Measurements from ENCODE around the gene PSD4.

DNA sequence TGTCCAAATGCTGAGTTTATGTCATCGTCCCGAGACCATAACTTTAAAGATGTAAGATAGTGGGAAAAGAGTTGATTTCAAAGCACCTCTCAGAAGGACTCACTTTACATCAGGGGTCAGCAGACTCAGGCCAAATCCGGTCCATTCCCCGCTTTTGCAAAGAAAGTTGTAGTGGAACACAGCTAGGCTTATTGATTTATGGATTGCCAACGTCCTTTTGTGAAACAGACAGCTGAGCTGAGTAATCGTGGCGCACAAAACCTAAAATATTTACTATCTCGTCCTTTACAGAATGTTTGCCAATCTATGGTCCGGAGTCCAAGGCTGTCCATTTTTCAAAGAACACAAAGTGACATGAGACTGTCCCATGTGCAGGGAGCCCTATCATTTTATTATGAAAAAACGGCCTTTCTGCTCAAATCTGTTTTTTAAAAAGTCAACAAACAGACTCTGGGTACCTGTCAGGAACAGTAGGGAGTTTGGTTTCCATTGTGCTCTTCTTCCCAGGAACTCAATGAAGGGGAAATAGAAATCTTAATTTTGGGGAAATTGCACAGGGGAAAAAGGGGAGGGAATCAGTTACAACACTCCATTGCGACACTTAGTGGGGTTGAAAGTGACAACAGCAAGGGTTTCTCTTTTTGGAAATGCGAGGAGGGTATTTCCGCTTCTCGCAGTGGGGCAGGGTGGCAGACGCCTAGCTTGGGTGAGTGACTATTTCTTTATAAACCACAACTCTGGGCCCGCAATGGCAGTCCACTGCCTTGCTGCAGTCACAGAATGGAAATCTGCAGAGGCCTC lies 46.7 kb upstream of the PSD4 start, which contains the start of gene IL1RN:
- no peak for TF ChIP-seq CTCF (IDR thresholded peaks at IDR 0.05 in 2 of 3, conservative IDR thresholded peaks at IDR 0.05 in 1 of 3; ENCODE audit: control insufficient read depth in 2 of 3, extremely low read depth in 1 of 3, insufficient read depth in 1 of 3, low read depth in 3 of 3, low read length in 3 of 3)
- TF ChIP-seq IKZF2 (IDR thresholded peaks at IDR 0.05), result no peak
- TF ChIP-seq, protein P1, sequence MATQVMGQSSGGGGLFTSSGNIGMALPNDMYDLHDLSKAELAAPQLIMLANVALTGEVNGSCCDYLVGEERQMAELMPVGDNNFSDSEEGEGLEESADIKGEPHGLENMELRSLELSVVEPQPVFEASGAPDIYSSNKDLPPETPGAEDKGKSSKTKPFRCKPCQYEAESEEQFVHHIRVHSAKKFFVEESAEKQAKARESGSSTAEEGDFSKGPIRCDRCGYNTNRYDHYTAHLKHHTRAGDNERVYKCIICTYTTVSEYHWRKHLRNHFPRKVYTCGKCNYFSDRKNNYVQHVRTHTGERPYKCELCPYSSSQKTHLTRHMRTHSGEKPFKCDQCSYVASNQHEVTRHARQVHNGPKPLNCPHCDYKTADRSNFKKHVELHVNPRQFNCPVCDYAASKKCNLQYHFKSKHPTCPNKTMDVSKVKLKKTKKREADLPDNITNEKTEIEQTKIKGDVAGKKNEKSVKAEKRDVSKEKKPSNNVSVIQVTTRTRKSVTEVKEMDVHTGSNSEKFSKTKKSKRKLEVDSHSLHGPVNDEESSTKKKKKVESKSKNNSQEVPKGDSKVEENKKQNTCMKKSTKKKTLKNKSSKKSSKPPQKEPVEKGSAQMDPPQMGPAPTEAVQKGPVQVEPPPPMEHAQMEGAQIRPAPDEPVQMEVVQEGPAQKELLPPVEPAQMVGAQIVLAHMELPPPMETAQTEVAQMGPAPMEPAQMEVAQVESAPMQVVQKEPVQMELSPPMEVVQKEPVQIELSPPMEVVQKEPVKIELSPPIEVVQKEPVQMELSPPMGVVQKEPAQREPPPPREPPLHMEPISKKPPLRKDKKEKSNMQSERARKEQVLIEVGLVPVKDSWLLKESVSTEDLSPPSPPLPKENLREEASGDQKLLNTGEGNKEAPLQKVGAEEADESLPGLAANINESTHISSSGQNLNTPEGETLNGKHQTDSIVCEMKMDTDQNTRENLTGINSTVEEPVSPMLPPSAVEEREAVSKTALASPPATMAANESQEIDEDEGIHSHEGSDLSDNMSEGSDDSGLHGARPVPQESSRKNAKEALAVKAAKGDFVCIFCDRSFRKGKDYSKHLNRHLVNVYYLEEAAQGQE (IDR thresholded peaks at IDR 0.05; ENCODE audit: low read depth, low read length), result no peak
- TF ChIP-seq MYC (IDR thresholded peaks at IDR 0.05; ENCODE audit: insufficient read depth, insufficient read length, insufficient replicate concordance, low read length, severe bottlenecking), result no peak
- TF ChIP-seq SMAD1 (IDR thresholded peaks at IDR 0.05; ENCODE audit: low read depth, partially characterized antibody), result no peak
- no peak for TF ChIP-seq HDAC6 (IDR thresholded peaks at IDR 0.05; ENCODE audit: unreplicated experiment)
- no peak for TF ChIP-seq POLR2A (IDR thresholded peaks at IDR 0.05; ENCODE audit: low read depth, low read length)
- TF ChIP-seq EZH2 (IDR thresholded peaks at IDR 0.05; ENCODE audit: borderline replicate concordance, control insufficient read depth, low read depth, low read length), result no peak
- TF ChIP-seq, protein P2, sequence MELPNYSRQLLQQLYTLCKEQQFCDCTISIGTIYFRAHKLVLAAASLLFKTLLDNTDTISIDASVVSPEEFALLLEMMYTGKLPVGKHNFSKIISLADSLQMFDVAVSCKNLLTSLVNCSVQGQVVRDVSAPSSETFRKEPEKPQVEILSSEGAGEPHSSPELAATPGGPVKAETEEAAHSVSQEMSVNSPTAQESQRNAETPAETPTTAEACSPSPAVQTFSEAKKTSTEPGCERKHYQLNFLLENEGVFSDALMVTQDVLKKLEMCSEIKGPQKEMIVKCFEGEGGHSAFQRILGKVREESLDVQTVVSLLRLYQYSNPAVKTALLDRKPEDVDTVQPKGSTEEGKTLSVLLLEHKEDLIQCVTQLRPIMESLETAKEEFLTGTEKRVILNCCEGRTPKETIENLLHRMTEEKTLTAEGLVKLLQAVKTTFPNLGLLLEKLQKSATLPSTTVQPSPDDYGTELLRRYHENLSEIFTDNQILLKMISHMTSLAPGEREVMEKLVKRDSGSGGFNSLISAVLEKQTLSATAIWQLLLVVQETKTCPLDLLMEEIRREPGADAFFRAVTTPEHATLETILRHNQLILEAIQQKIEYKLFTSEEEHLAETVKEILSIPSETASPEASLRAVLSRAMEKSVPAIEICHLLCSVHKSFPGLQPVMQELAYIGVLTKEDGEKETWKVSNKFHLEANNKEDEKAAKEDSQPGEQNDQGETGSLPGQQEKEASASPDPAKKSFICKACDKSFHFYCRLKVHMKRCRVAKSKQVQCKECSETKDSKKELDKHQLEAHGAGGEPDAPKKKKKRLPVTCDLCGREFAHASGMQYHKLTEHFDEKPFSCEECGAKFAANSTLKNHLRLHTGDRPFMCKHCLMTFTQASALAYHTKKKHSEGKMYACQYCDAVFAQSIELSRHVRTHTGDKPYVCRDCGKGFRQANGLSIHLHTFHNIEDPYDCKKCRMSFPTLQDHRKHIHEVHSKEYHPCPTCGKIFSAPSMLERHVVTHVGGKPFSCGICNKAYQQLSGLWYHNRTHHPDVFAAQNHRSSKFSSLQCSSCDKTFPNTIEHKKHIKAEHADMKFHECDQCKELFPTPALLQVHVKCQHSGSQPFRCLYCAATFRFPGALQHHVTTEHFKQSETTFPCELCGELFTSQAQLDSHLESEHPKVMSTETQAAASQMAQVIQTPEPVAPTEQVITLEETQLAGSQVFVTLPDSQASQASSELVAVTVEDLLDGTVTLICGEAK (IDR thresholded peaks at IDR 0.05; ENCODE audit: borderline replicate concordance), result no peak
- no peak for TF ChIP-seq RCOR1 (conservative IDR thresholded peaks at IDR 0.05; ENCODE audit: low read depth, low read length)
- TF ChIP-seq BACH1 (IDR thresholded peaks at IDR 0.05; ENCODE audit: borderline replicate concordance), result no peak

Measured in GM12878 (cell line).